Muscle layer of duodenum (tissue), 2 donors: ENCODE measurements around the gene GUCY2C.

Experiments used
- H3K27ac ChIP-seq: one replicate; pipeline ENCODE4 v1.7.0; 2013; ENCODE audit warnings: mild to moderate bottlenecking, low read length
- H3K27me3 ChIP-seq: one replicate; pipeline ENCODE4 v1.7.0; 2013; ENCODE audit warnings: low read depth, mild to moderate bottlenecking, control low read depth, low read length
- H3K36me3 ChIP-seq, 2 donors: one replicate each; pipeline ENCODE4 v1.7.0; 2013; ENCODE audit warnings: low read length in 2 of 2, control low read depth in 1 of 2, mild to moderate bottlenecking in 1 of 2; ENCODE audit not compliant: insufficient read depth in 2 of 2, control insufficient read depth in 1 of 2
- H3K4me1 ChIP-seq, 2 donors: one replicate each; pipeline ENCODE4 v1.7.0; 2013; ENCODE audit warnings: low read length in 2 of 2, mild to moderate bottlenecking in 2 of 2, control low read depth in 1 of 2, moderate library complexity in 1 of 2; ENCODE audit not compliant: insufficient read depth in 2 of 2, control insufficient read depth in 1 of 2
- H3K4me3 ChIP-seq, 2 donors: one replicate each; pipeline ENCODE4 v1.7.0; 2013; ENCODE audit warnings: low read length in 2 of 2, low read depth in 1 of 2, mild to moderate bottlenecking in 1 of 2
- H3K9me3 ChIP-seq, 2 donors: one replicate each; pipeline ENCODE4 v1.7.0; 2013; ENCODE audit warnings: low read length in 2 of 2, control low read depth in 1 of 2, mild to moderate bottlenecking in 1 of 2; ENCODE audit not compliant: control insufficient read depth in 1 of 2
- donor health status: healthy.

GUCY2C gene

GRCh38 chr12:14591719-14592118 is 104.7 kb downstream of the GUCY2C start:
- H3K4me3 ChIP-seq: no peak overlapping the region
- no peaks in the 10 kb centered on the region for H3K27me3 ChIP-seq
- no peaks in the 10 kb centered on the region for H3K9me3 ChIP-seq
- H3K4me1 ChIP-seq: no peaks in the 10 kb centered on the region
- no peaks in the 10 kb centered on the region for H3K36me3 ChIP-seq
- H3K27ac ChIP-seq: no peak overlapping the region

GRCh38 chr12:14589169-14590004 is 107.0 kb downstream of the GUCY2C start:
- H3K27ac ChIP-seq: no peak overlapping the region
- H3K4me3 ChIP-seq: no peak overlapping the region
- H3K9me3 ChIP-seq: no peaks in the 10 kb centered on the region
- H3K27me3 ChIP-seq: no peaks in the 10 kb centered on the region
- H3K4me1 ChIP-seq: no peaks in the 10 kb centered on the region
- no peaks in the 10 kb centered on the region for H3K36me3 ChIP-seq

GRCh38 chr12:14588571-14588970 is 107.8 kb downstream of the GUCY2C start:
- no peaks in the 10 kb centered on the region for H3K27me3 ChIP-seq
- H3K4me3 ChIP-seq: no peak overlapping the region
- no peaks in the 10 kb centered on the region for H3K36me3 ChIP-seq
- H3K27ac ChIP-seq: no peak overlapping the region
- no peaks in the 10 kb centered on the region for H3K9me3 ChIP-seq
- no peaks in the 10 kb centered on the region for H3K4me1 ChIP-seq

GRCh38 chr12:14578646-14579045 is 117.8 kb downstream of the GUCY2C start:
- Histone ChIP-seq H3K36me3 (no peaks in the 10 kb centered on the region), H3K4me3 (no peak overlapping the region), H3K27ac (no peak overlapping the region)

GRCh38 chr12:14577344-14577743 is 119.1 kb downstream of the GUCY2C start:
- Histone ChIP-seq H3K9me3 (no peaks in the 10 kb centered on the region), H3K4me3 (no peak overlapping the region), H3K36me3 (no peaks in the 10 kb centered on the region), H3K27ac (no peak overlapping the region), H3K4me1 (no peaks in the 10 kb centered on the region), H3K27me3 (no peaks in the 10 kb centered on the region)

More at GRCh38 chr12:14578646-14579045, 117.8 kb downstream of the GUCY2C start:
- H3K4me1 ChIP-seq: no peaks in the 10 kb centered on the region
- H3K9me3 ChIP-seq: no peaks in the 10 kb centered on the region
- H3K27me3 ChIP-seq: no peaks in the 10 kb centered on the region

GRCh38 chr12:14576896-14577295 is 119.5 kb downstream of the GUCY2C start:
- H3K27me3 ChIP-seq: no peaks in the 10 kb centered on the region
- no peaks in the 10 kb centered on the region for H3K4me1 ChIP-seq
- no peak overlapping the region for H3K4me3 ChIP-seq
- no peaks in the 10 kb centered on the region for H3K9me3 ChIP-seq
- H3K36me3 ChIP-seq: no peaks in the 10 kb centered on the region
- no peak overlapping the region for H3K27ac ChIP-seq

- no peaks in the 10 kb centered on the region for H3K27me3 ChIP-seq
- no peaks in the 10 kb centered on the region for H3K9me3 ChIP-seq
- no peaks in the 10 kb centered on the region for H3K36me3 ChIP-seq
- no peak overlapping the region for H3K4me3 ChIP-seq
- H3K27ac ChIP-seq: no peak overlapping the region
- no peaks in the 10 kb centered on the region for H3K4me1 ChIP-seq
Measured at GRCh38 chr12:14575585-14575984, 120.8 kb downstream of the GUCY2C start.

- H3K27ac ChIP-seq: no peak overlapping the region
- H3K4me3 ChIP-seq: no peak overlapping the region
- H3K9me3 ChIP-seq: no peaks in the 10 kb centered on the region
- H3K4me1 ChIP-seq: no peaks in the 10 kb centered on the region
- H3K36me3 ChIP-seq: no peaks in the 10 kb centered on the region
- H3K27me3 ChIP-seq: no peaks in the 10 kb centered on the region
Measured at GRCh38 chr12:14573118-14573517, 123.3 kb downstream of the GUCY2C start.

- Histone ChIP-seq H3K4me1 (no peaks in the 10 kb centered on the region), H3K27me3 (no peaks in the 10 kb centered on the region), H3K36me3 (no peaks in the 10 kb centered on the region), H3K9me3 (no peaks in the 10 kb centered on the region), H3K27ac (no peak overlapping the region), H3K4me3 (no peak overlapping the region)
Measured at GRCh38 chr12:14572401-14572800, 124.0 kb downstream of the GUCY2C start.

- no peaks in the 10 kb centered on the region for H3K9me3 ChIP-seq
- no peaks in the 10 kb centered on the region for H3K36me3 ChIP-seq
- H3K27me3 ChIP-seq: no peaks in the 10 kb centered on the region
- H3K27ac ChIP-seq: no peak overlapping the region
- no peaks in the 10 kb centered on the region for H3K4me1 ChIP-seq
- no peak overlapping the region for H3K4me3 ChIP-seq
Measured at GRCh38 chr12:14571779-14572178, 124.6 kb downstream of the GUCY2C start.

- Histone ChIP-seq H3K27ac (no peak overlapping the region), H3K4me3 (no peak overlapping the region), H3K27me3 (no peaks in the 10 kb centered on the region), H3K36me3 (no peaks in the 10 kb centered on the region), H3K9me3 (no peaks in the 10 kb centered on the region), H3K4me1 (no peaks in the 10 kb centered on the region)
Measured at GRCh38 chr12:14570231-14570630, 126.2 kb downstream of the GUCY2C start.
